IMR-90 (cell line): ENCODE data around the gene CYP27B1. TPM values are rescaled to one million over a fixed set of nuclear protein-coding genes. Genes with fewer than 3 reads are reported as not detected.

Experiments used
- ATAC-seq: fragments of 200-7000 bp; cut with Tn5 transposase; 2 replicates; pipeline ENCODE4 v1.9.1; 2020; ENCODE audit warnings: low read depth, mild to moderate bottlenecking, moderate library complexity
- BruUV-seq: library from RNA; stranded (reverse); fragments of 400-500 nt; replicated peaks from 2 replicates; lab custom pipeline; 2021; lab: Mats Ljungman, UMichigan
- CTCF ChIA-PET: fragments of 300-600 bp; formaldehyde crosslinking; extraction: SDS; loops from one replicate; lab custom pipeline; 2021; ENCODE audit warnings: antibody characterized with exemption; lab: Yijun Ruan, JAX
- POLR2A ChIA-PET: fragments of 300-600 bp; sonication (Branson Sonifier 250); formaldehyde crosslinking; loops from one replicate; lab custom pipeline; 2022; ENCODE audit warnings: antibody characterized with exemption; ENCODE audit not compliant: unreplicated experiment; lab: Charles Lee
- DNase-seq: peaks from one replicate; pipeline ENCODE4 v3.0.0; 2013
- H2AFZ ChIP-seq: replicated peaks from 2 replicates; pipeline ENCODE3; 2013; ENCODE audit warnings: low read length, mild to moderate bottlenecking; ENCODE audit not compliant: poor library complexity
- H2AK5ac ChIP-seq: 2 replicates; pipeline ENCODE4 v1.6.1; 2013; ENCODE audit warnings: low read depth, low read length, inconsistent platforms
- H2AK9ac ChIP-seq: replicated peaks from 2 replicates; pipeline ENCODE3; 2013; ENCODE audit warnings: mild to moderate bottlenecking, low read depth, low read length, moderate library complexity; ENCODE audit not compliant: poor library complexity
- H2BK120ac ChIP-seq: 2 replicates; pipeline ENCODE4 v1.6.1; 2013; ENCODE audit warnings: low read depth, low read length, inconsistent platforms
- H2BK15ac ChIP-seq: 3 replicates; pipeline ENCODE4 v1.6.1; 2013; ENCODE audit warnings: low read depth, low read length, inconsistent platforms
- H2BK20ac ChIP-seq: 2 replicates; pipeline ENCODE4 v1.6.1; 2013; ENCODE audit warnings: low read depth, mild to moderate bottlenecking, inconsistent platforms, low read length, moderate library complexity
- H2BK5ac ChIP-seq: 2 replicates; pipeline ENCODE4 v1.6.1; 2013; ENCODE audit warnings: mild to moderate bottlenecking, low read depth, low read length, inconsistent platforms; ENCODE audit not compliant: poor library complexity, severe bottlenecking
- H3K14ac ChIP-seq: replicated peaks from 2 replicates; pipeline ENCODE4 v1.6.1; 2013; ENCODE audit warnings: low read depth, low read length, inconsistent platforms
- H3K18ac ChIP-seq: 2 replicates; pipeline ENCODE4 v1.6.1; 2013; ENCODE audit warnings: low read depth, low read length, control low read depth
- H3K23ac ChIP-seq: 2 replicates; pipeline ENCODE4 v1.6.1; 2013; ENCODE audit warnings: low read depth, low read length, inconsistent platforms
- H3K27ac ChIP-seq: 2 replicates; pipeline ENCODE4 v1.5.1; 2013; ENCODE audit warnings: mild to moderate bottlenecking, control low read depth, low read length; ENCODE audit not compliant: insufficient read depth
- H3K27me3 ChIP-seq: 2 replicates; pipeline ENCODE4 v1.6.1; 2013; ENCODE audit warnings: low read length; ENCODE audit not compliant: control insufficient read depth, insufficient read depth
- H3K36me3 ChIP-seq: 2 replicates; pipeline ENCODE4 v1.6.1; 2013; ENCODE audit warnings: low read length, mixed read lengths; ENCODE audit not compliant: control insufficient read depth, insufficient read depth
- H3K4ac ChIP-seq: 2 replicates; pipeline ENCODE4 v1.6.1; 2013; ENCODE audit warnings: low read depth, low read length, inconsistent platforms
- H3K4me1 ChIP-seq: 2 replicates; pipeline ENCODE4 v1.6.1; 2013; ENCODE audit warnings: low read length, mixed read lengths; ENCODE audit not compliant: control insufficient read depth, insufficient read depth
- H3K4me2 ChIP-seq: 2 replicates; pipeline ENCODE4 v1.6.1; 2013; ENCODE audit warnings: low read depth, mild to moderate bottlenecking, control low read depth, low read length, moderate library complexity
- H3K4me3 ChIP-seq: 2 replicates; pipeline ENCODE4 v1.5.1; 2013; ENCODE audit warnings: low read depth, mild to moderate bottlenecking, control low read depth, low read length, moderate library complexity; ENCODE audit not compliant: insufficient read depth
- H3K56ac ChIP-seq: 2 replicates; pipeline ENCODE4 v1.6.1; 2013; ENCODE audit warnings: low read length, inconsistent platforms; ENCODE audit not compliant: insufficient read depth; ENCODE audit errors: extremely low read depth
- H3K79me1 ChIP-seq, 2 experiments: 2 replicates each; pipeline ENCODE4 v1.6.1; 2013; ENCODE audit warnings: low read length in 2 of 2, inconsistent platforms in 1 of 2, low read depth in 1 of 2
- H3K9ac ChIP-seq: 2 replicates; pipeline ENCODE4 v1.6.1; 2013; ENCODE audit warnings: low read depth, low read length, control low read depth
- H3K9me1 ChIP-seq: 2 replicates; pipeline ENCODE4 v1.6.1; 2013; ENCODE audit warnings: low read length, inconsistent platforms; ENCODE audit not compliant: insufficient read depth
- H3K9me3 ChIP-seq: 2 replicates; pipeline ENCODE4 v1.6.1; 2013; ENCODE audit warnings: low read length; ENCODE audit not compliant: control insufficient read depth, insufficient read depth
- H4K20me1 ChIP-seq: 2 replicates; pipeline ENCODE4 v1.6.1; 2013; ENCODE audit warnings: low read length, inconsistent platforms; ENCODE audit not compliant: insufficient read depth
- H4K5ac ChIP-seq: 2 replicates; pipeline ENCODE4 v1.6.1; 2013; ENCODE audit warnings: mild to moderate bottlenecking, low read depth, low read length, control low read depth
- H4K8ac ChIP-seq, 2 experiments: 2 replicates each; pipeline ENCODE4 v1.6.1; 2013; ENCODE audit warnings: low read depth in 2 of 2, low read length in 2 of 2, control low read depth in 1 of 2, inconsistent platforms in 1 of 2
- H4K91ac ChIP-seq: 2 replicates; pipeline ENCODE4 v1.6.1; 2013; ENCODE audit warnings: low read depth, low read length, inconsistent platforms; ENCODE audit not compliant: insufficient read depth
- BHLHE40 ChIP-seq: fragments of 150-350 bp; IDR thresholded peaks from 2 replicates; pipeline ENCODE4 v1.6.1; 2016; ENCODE audit warnings: mild to moderate bottlenecking, low read depth, low read length
- CEBPB ChIP-seq: IDR thresholded peaks from 2 replicates; pipeline ENCODE4 v1.6.1; 2012; ENCODE audit warnings: low read depth, low read length, improper control_type of control experiment
- CTCF ChIP-seq: conservative IDR thresholded peaks from 2 replicates; pipeline ENCODE4 v1.5.1; 2012; ENCODE audit warnings: mild to moderate bottlenecking, low read depth, low read length, improper control_type of control experiment
- FOS ChIP-seq: fragments of 150-350 bp; IDR thresholded peaks from 2 replicates; pipeline ENCODE4 v1.6.1; 2016; ENCODE audit warnings: low read depth, low read length
- MAFK ChIP-seq: IDR thresholded peaks from 2 replicates; pipeline ENCODE4 v1.6.1; 2012; ENCODE audit warnings: low read depth, low read length, improper control_type of control experiment
- MXI1 ChIP-seq: IDR thresholded peaks from 2 replicates; pipeline ENCODE4 v1.6.1; 2012; ENCODE audit warnings: low read depth, mild to moderate bottlenecking, low read length, moderate library complexity, borderline replicate concordance
- NFE2L2 ChIP-seq: fragments of 150-350 bp; IDR thresholded peaks from 2 replicates; pipeline ENCODE4 v1.6.1; 2016; ENCODE audit warnings: low read depth, mild to moderate bottlenecking, low read length
- POLR2A ChIP-seq: IDR thresholded peaks from 2 replicates; pipeline ENCODE4 v1.6.1; 2012; ENCODE audit warnings: mild to moderate bottlenecking, low read depth, low read length
- RAD21 ChIP-seq: IDR thresholded peaks from 2 replicates; pipeline ENCODE4 v1.6.1; 2012; ENCODE audit warnings: low read length, improper control_type of control experiment
- RCOR1 ChIP-seq: IDR thresholded peaks from 2 replicates; pipeline ENCODE4 v1.6.1; 2012; ENCODE audit warnings: mild to moderate bottlenecking, low read length, improper control_type of control experiment; ENCODE audit not compliant: insufficient replicate concordance
- SMC3 ChIP-seq: fragments of 150-350 bp; IDR thresholded peaks from 2 replicates; pipeline ENCODE4 v1.6.1; 2016; ENCODE audit warnings: low read depth, mild to moderate bottlenecking, antibody characterized with exemption, low read length, moderate library complexity
- USF2 ChIP-seq: fragments of 150-350 bp; IDR thresholded peaks from 2 replicates; pipeline ENCODE4 v1.6.1; 2017; ENCODE audit warnings: mild to moderate bottlenecking, antibody characterized with exemption, low read length, low read depth
- WGBS, 2 experiments: methylation state at CpG; one replicate each; pipeline versions ENCODE4 v1.1.5 to v1.1.7; 2013; ENCODE audit warnings: missing lambda C conversion rate in 2 of 2; ENCODE audit not compliant: insufficient read length in 1 of 2; ENCODE audit errors: extremely low coverage in 2 of 2; 5-methylcytosine and 5-hydroxymethylcytosine counted together
- dilution Hi-C: fragments of 300-500 bp; cut with HindIII; formaldehyde crosslinking; loops from one replicate; pipeline ENCODE4 v1.14.3; 2018; ENCODE audit warnings: low sequenced_read_pairs; ENCODE audit not compliant: unreplicated experiment
- in situ Hi-C: fragments of 300-500 bp; cut with MboI; formaldehyde crosslinking; loops from 3 replicates; pipeline ENCODE4 v1.14.3; 2019; ENCODE audit warnings: low sequenced_read_pairs, inconsistent platforms, mixed read lengths
- intact Hi-C: fragments of 100-400 bp; cut with micrococcal nuclease; formaldehyde crosslinking; loops from 2 replicates; pipeline ENCODE4 v1.10.0; 2022
- polyA plus RNA-seq, 3 experiments: library from polyadenylated mRNA; depleted of rRNA; stranded (reverse); fragments of >200 nt; gene quantifications; 2 replicates each; pipeline ENCODE4 v1.2.3, GENCODE V29; 2012; ENCODE audit warnings: low replicate concordance in 1 of 3
- total RNA-seq: library from RNA; depleted of rRNA; stranded (reverse); fragments of >200 nt; gene quantifications from 2 replicates; pipeline ENCODE4 v1.2.3, GENCODE V29; 2012

Gene CYP27B1
- total and polyA plus RNA-seq, 2 of the 4 experiments (the other 2 are of a cell fraction): 0.36 to 1.3 TPM

GRCh38 chr12:57731411-57732080, 35.3 kb downstream of the CYP27B1 start (continued):
- no peak for TF ChIP-seq FOS

GRCh38 chr12:57730336-57731067, 36.4 kb downstream of the CYP27B1 start:
- Histone ChIP-seq H3K27ac (no peak overlapping the region), H3K9me1 (0 out of 2 replicates have a peak, but pooled peaks cover 6% of the 10 kb centered on the region), H3K4me2 (no peak overlapping the region), H3K9me3 (no peaks in the 10 kb centered on the region), H3K23ac (no peak overlapping the region), H4K91ac (no peak overlapping the region), H3K9ac (no peak overlapping the region), H2BK5ac (no peak overlapping the region), H3K56ac (no peak overlapping the region), H3K14ac (no peak overlapping the region), H2AK5ac (no peak overlapping the region), H4K8ac (no peak overlapping the region), H3K79me1 (peaks cover 0 to 17% of the 10 kb centered on the region in 2 experiments; a peak in 1 of 4 replicates), H3K4me1 (0 out of 2 replicates have a peak, but pooled peaks cover 4% of the 10 kb centered on the region), H2BK120ac (no peak overlapping the region), H3K4ac (no peak overlapping the region), H2AK9ac (no peak overlapping the region), H3K18ac (no peak overlapping the region), H2BK15ac (no peak overlapping the region), H3K4me3 (no peak overlapping the region), H4K20me1 (peaks cover 16% of the 10 kb centered on the region; the same call in 1 of the 2 replicates), H4K5ac (no peak overlapping the region), H2AFZ (no peak overlapping the region), H2BK20ac (no peak overlapping the region), H3K27me3 (peaks cover 44% of the 10 kb centered on the region), H3K36me3 (peaks cover 6% of the 10 kb centered on the region; the same call in 1 of the 2 replicates)
- ATAC-seq: no peak
- 81% methylated on average over 6 of the region's 13 CpGs; no CpG with 5 or more reads in 1 of the 2 experiments for WGBS, 2 experiments
- in situ Hi-C loops (loop anchor here (10.0 kb wide), 1 partner anchor 146 kb away; no protein-coding TSS in a partner anchor), intact Hi-C loops (no loop called here), dilution Hi-C loops (no loop called here)
- no peak for DNase-seq
- CTCF ChIA-PET: no interaction called here
- POLR2A ChIA-PET: no interaction called here
- no TSS peak for BruUV-seq
- no peak for TF ChIP-seq FOS
- no peak for TF ChIP-seq NFE2L2
- TF ChIP-seq RCOR1: no peak
- no peak for TF ChIP-seq SMC3
- no peak for TF ChIP-seq RAD21
- no peak for TF ChIP-seq CTCF
- TF ChIP-seq MXI1: no peak
- no peak for TF ChIP-seq POLR2A
- no peak for TF ChIP-seq MAFK
- TF ChIP-seq USF2: no peak
- no peak for TF ChIP-seq CEBPB
- no peak for TF ChIP-seq BHLHE40
